D721Med (cell line): ENCODE results near the gene B3GNT5.

Source experiments
- DNase-seq: peaks from one replicate; pipeline ENCODE4 v3.0.0; 2011; ENCODE audit warnings: low spot score; ENCODE audit not compliant: insufficient read length
- FAIRE-seq: peaks from 2 replicates; lab custom pipeline; 2011; peaks lifted over from hg19 to GRCh38; lab: Jason Lieb, UNC
- TF ChIP-seq, protein P1 (sequence below): IDR thresholded peaks from 2 replicates; pipeline ENCODE4 v1.5.1; 2012; ENCODE audit warnings: mild to moderate bottlenecking, control low read depth; ENCODE audit not compliant: insufficient read depth; ENCODE audit errors: missing control alignments

Gene B3GNT5

DNA sequence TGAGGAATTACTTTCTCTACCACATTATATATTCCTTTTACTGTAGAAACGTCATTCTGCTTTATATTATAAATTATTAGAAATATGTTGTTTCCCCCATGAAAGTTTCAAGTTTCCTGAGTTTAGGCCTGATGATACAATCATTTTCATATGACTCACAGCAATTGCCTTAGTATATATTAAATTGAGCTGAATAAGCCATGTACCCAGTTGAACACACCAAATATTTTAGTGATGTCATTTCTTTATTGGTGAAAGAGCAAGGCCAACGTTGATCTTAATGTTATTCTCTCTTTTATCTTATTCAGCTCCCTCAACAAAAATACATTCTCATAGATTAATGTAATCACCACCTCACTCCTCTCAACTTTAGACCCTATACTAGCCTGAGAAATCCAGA, 30.8 kb downstream of the B3GNT5 start:
- TF ChIP-seq, protein P1, sequence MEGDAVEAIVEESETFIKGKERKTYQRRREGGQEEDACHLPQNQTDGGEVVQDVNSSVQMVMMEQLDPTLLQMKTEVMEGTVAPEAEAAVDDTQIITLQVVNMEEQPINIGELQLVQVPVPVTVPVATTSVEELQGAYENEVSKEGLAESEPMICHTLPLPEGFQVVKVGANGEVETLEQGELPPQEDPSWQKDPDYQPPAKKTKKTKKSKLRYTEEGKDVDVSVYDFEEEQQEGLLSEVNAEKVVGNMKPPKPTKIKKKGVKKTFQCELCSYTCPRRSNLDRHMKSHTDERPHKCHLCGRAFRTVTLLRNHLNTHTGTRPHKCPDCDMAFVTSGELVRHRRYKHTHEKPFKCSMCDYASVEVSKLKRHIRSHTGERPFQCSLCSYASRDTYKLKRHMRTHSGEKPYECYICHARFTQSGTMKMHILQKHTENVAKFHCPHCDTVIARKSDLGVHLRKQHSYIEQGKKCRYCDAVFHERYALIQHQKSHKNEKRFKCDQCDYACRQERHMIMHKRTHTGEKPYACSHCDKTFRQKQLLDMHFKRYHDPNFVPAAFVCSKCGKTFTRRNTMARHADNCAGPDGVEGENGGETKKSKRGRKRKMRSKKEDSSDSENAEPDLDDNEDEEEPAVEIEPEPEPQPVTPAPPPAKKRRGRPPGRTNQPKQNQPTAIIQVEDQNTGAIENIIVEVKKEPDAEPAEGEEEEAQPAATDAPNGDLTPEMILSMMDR, result no peak
- DNase-seq (no peak), FAIRE-seq (no peak)

- DNase-seq, result no peak
- TF ChIP-seq, protein P1, result no peak
- no peak for FAIRE-seq
Observed at GRCh38 chr3:183284570-183284969, 31.5 kb downstream of the B3GNT5 start.

GRCh38 chr3:183285318-183285717, 32.3 kb downstream of the B3GNT5 start:
- FAIRE-seq, result no peak
- TF ChIP-seq, protein P1, result no peak
- DNase-seq, result no peak

DNA sequence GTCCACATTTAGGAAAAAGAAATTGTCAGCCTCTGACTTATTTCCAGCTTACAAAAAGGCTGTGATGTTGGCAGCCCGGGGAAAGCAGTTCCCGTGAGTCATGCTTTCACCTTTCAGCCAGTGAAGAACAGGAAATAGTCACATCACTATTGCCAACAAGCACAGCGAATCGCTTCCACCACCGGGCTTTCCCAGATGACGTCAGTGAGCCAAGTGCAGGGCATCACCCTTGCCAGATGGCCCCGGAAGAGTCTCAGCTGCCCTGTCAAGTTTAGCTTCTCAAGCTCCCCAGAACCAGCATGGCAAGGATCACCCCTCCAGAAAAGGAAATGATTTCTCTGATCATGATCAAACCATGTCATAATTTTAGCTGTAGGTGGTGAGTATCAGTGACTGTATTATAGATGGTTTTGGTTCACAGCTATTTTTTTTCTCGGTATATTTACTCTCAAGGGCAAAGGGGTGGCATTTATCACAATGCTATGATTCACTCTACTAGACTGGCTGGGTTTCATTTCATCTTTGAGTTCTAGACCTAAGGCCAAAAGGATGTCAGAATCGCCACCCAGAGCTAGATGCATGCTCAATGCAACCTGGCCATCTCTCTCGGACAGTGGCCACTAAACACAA, 32.9 kb downstream of the B3GNT5 start:
- TF ChIP-seq, protein P1, result no peak
- FAIRE-seq (no peak), DNase-seq (no peak)

- FAIRE-seq (no peak), DNase-seq (no peak)
Observed at GRCh38 chr3:183287301-183287971, 34.4 kb downstream of the B3GNT5 start.

GRCh38 chr3:183288117-183288516, 35.1 kb downstream of the B3GNT5 start:
- FAIRE-seq (no peak), DNase-seq (no peak)
- TF ChIP-seq, protein P1, result no peak

More at GRCh38 chr3:183287301-183287971, 34.4 kb downstream of the B3GNT5 start:
- TF ChIP-seq, protein P1, result no peak

- TF ChIP-seq, protein P1, result no peak
- DNase-seq (no peak), FAIRE-seq (no peak)
Observed at GRCh38 chr3:183290216-183290615, 37.2 kb downstream of the B3GNT5 start.
